ENCODE data around the gene PIK3AP1. TPM values are rescaled to one million over a fixed set of nuclear protein-coding genes. Genes with fewer than 3 reads are reported as not detected.

PIK3AP1 gene
- total RNA-seq, 1 experiment from 2014 or later: 4.3 TPM

DNA sequence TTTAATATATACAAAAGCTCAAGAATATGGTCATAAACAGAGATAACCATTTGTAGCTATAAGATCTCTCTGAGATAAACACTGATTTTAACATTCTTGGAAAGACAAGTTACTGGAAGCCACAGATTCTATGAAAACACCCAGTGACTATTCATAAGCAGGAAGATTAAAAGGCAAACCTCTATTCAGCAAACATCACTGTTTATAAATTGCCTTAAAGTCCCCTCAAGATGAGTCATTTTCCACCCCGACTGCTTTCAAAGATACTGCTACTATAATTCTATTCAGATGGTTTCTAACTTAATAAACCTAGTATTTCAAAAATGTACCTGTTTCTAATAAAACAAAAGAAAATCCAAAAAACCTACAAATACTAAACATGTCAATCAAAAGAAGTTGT, 154.5 kb downstream of the PIK3AP1 start (continued):
- no peak for TF ChIP-seq ZNF671 (CRISPR knock-in tag; IDR thresholded peaks at IDR 0.05)
- no peak for TF ChIP-seq EMX1 (CRISPR knock-in tag; IDR thresholded peaks at IDR 0.05)
- TF ChIP-seq, protein P1, sequence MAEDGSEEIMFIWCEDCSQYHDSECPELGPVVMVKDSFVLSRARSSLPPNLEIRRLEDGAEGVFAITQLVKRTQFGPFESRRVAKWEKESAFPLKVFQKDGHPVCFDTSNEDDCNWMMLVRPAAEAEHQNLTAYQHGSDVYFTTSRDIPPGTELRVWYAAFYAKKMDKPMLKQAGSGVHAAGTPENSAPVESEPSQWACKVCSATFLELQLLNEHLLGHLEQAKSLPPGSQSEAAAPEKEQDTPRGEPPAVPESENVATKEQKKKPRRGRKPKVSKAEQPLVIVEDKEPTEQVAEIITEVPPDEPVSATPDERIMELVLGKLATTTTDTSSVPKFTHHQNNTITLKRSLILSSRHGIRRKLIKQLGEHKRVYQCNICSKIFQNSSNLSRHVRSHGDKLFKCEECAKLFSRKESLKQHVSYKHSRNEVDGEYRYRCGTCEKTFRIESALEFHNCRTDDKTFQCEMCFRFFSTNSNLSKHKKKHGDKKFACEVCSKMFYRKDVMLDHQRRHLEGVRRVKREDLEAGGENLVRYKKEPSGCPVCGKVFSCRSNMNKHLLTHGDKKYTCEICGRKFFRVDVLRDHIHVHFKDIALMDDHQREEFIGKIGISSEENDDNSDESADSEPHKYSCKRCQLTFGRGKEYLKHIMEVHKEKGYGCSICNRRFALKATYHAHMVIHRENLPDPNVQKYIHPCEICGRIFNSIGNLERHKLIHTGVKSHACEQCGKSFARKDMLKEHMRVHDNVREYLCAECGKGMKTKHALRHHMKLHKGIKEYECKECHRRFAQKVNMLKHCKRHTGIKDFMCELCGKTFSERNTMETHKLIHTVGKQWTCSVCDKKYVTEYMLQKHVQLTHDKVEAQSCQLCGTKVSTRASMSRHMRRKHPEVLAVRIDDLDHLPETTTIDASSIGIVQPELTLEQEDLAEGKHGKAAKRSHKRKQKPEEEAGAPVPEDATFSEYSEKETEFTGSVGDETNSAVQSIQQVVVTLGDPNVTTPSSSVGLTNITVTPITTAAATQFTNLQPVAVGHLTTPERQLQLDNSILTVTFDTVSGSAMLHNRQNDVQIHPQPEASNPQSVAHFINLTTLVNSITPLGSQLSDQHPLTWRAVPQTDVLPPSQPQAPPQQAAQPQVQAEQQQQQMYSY (CRISPR knock-in tag; IDR thresholded peaks at IDR 0.05): no peak
- TF ChIP-seq IRF2 (CRISPR knock-in tag; IDR thresholded peaks at IDR 0.05; ENCODE audit: borderline replicate concordance, low read depth): no peak
- TF ChIP-seq, protein P2, sequence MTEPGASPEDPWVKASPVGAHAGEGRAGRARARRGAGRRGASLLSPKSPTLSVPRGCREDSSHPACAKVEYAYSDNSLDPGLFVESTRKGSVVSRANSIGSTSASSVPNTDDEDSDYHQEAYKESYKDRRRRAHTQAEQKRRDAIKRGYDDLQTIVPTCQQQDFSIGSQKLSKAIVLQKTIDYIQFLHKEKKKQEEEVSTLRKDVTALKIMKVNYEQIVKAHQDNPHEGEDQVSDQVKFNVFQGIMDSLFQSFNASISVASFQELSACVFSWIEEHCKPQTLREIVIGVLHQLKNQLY (CRISPR knock-in tag; IDR thresholded peaks at IDR 0.05): no peak
- TF ChIP-seq SOX15 (CRISPR knock-in tag; IDR thresholded peaks at IDR 0.05): no peak
- no peak for TF ChIP-seq GRHL2 (CRISPR knock-in tag; IDR thresholded peaks at IDR 0.05; ENCODE audit: insufficient replicate concordance, severe bottlenecking)

DNA sequence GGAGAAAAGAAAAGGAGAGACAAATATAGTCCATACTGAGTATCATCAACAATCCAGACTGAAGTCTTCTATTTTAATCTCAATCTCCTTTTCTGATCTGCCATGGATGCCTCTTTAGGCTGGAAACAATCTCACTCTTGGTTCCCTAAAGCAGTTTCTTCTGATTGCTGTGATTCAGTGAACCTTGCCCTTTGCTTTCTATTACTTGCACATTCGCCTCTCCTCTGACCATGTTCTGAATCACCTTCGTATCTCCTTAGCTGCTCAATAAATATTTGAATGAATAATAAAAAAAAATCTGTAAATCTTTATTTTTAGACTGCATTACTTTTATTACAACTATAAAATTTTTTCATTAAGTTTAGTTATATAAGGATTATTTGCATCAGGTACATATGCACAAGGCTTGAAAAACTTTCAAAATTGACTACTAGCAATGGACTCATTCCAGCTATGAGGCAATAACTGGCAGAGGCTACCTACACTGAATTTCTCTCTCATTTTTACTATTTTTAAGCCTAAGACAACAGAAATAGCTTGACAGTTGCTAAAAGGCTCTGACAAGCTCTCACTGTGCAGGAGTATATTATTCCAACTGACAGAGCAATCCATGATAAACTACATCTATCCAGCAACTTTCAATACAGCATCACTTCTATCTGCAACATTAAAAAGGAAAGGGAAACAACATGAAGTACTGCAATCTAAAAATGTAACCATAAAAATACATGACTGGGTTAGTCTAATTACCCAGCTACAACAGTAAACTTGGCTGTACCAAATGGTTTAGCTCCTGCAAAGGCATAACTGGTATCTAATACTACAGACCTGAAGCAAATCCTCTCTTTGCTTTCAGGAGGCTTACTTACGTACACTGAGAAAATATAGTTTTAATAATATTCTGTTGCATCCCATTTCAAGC, 159.1 kb downstream of the PIK3AP1 start:
- TF ChIP-seq CTCF (IDR thresholded peaks at IDR 0.05): no peak
- TF ChIP-seq, protein P3, sequence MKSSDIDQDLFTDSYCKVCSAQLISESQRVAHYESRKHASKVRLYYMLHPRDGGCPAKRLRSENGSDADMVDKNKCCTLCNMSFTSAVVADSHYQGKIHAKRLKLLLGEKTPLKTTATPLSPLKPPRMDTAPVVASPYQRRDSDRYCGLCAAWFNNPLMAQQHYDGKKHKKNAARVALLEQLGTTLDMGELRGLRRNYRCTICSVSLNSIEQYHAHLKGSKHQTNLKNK (CRISPR knock-in tag; IDR thresholded peaks at IDR 0.05): no peak
- TF ChIP-seq ZNF138 (CRISPR knock-in tag; conservative IDR thresholded peaks at IDR 0.05): no peak
- TF ChIP-seq MXD4 (CRISPR knock-in tag; IDR thresholded peaks at IDR 0.05; ENCODE audit: borderline replicate concordance): no peak
- TF ChIP-seq SMAD3 (CRISPR knock-in tag; IDR thresholded peaks at IDR 0.05; ENCODE audit: borderline replicate concordance): no peak
- TF ChIP-seq TP53 (CRISPR knock-in tag; IDR thresholded peaks at IDR 0.05): no peak
- no peak for TF ChIP-seq ELF4 (CRISPR knock-in tag; IDR thresholded peaks at IDR 0.05; ENCODE audit: low read depth)
- TF ChIP-seq GRHL2 (CRISPR knock-in tag; IDR thresholded peaks at IDR 0.05; ENCODE audit: insufficient replicate concordance, severe bottlenecking): no peak
- no peak for TF ChIP-seq TCF7 (CRISPR knock-in tag; IDR thresholded peaks at IDR 0.05; ENCODE audit: low read depth)
- no peak for TF ChIP-seq ZNF121 (CRISPR knock-in tag; IDR thresholded peaks at IDR 0.05)
- no peak for TF ChIP-seq SMAD4 (CRISPR knock-in tag; IDR thresholded peaks at IDR 0.05)
- no peak for TF ChIP-seq ZNF416 (CRISPR knock-in tag; IDR thresholded peaks at IDR 0.05)
- no peak for TF ChIP-seq NR2C2 (CRISPR knock-in tag; IDR thresholded peaks at IDR 0.05)
- TF ChIP-seq, protein P4, sequence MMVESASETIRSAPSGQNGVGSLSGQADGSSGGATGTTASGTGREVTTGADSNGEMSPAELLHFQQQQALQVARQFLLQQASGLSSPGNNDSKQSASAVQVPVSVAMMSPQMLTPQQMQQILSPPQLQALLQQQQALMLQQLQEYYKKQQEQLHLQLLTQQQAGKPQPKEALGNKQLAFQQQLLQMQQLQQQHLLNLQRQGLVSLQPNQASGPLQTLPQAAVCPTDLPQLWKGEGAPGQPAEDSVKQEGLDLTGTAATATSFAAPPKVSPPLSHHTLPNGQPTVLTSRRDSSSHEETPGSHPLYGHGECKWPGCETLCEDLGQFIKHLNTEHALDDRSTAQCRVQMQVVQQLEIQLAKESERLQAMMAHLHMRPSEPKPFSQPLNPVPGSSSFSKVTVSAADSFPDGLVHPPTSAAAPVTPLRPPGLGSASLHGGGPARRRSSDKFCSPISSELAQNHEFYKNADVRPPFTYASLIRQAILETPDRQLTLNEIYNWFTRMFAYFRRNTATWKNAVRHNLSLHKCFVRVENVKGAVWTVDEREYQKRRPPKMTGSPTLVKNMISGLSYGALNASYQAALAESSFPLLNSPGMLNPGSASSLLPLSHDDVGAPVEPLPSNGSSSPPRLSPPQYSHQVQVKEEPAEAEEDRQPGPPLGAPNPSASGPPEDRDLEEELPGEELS (CRISPR knock-in tag; IDR thresholded peaks at IDR 0.05): no peak
- no peak for TF ChIP-seq CREB1 (CRISPR knock-in tag; IDR thresholded peaks at IDR 0.05)
- TF ChIP-seq, protein P2 (CRISPR knock-in tag; IDR thresholded peaks at IDR 0.05): no peak
- no peak for TF ChIP-seq NR3C1 (CRISPR knock-in tag; conservative IDR thresholded peaks at IDR 0.05; ENCODE audit: low read depth)
- TF ChIP-seq ZNF671 (CRISPR knock-in tag; IDR thresholded peaks at IDR 0.05): no peak
- TF ChIP-seq IRF2 (CRISPR knock-in tag; IDR thresholded peaks at IDR 0.05; ENCODE audit: borderline replicate concordance, low read depth): no peak
- TF ChIP-seq ZNF219 (CRISPR knock-in tag; IDR thresholded peaks at IDR 0.05; ENCODE audit: borderline replicate concordance): no peak
- CTCF ChIA-PET: interaction anchor here (0.6 kb wide), 1 partner anchor 178 kb away, joined by 3 read pairs; no protein-coding TSS in a partner anchor
- Mint-ChIP-seq H3K27me3 (ENCODE audit: low read depth) (no peaks in the 10 kb centered on the region), H3K36me3 (peaks cover 38% of the 10 kb centered on the region), H3K4me1 (no peaks in the 10 kb centered on the region), H3K9me3 (no peaks in the 10 kb centered on the region), H3K27ac (no peak overlapping the region), H3K4me3 (no peak overlapping the region)
- no peak for DNase-seq (ENCODE audit: low spot score)
- no peak for ATAC-seq
- POLR2A ChIA-PET: no interaction called here
